K562 (cell line): ENCODE measurements around the gene LYST.
"Not testable (repeated sequence)": the region's sequence is repeated elsewhere in the genome, so short reads cannot be mapped to it uniquely, and the experiment has no call there.

Experiments
- CTCF ChIP-seq, 3 experiments: IDR thresholded peaks in 2 of 3; conservative IDR thresholded peaks in 1 of 3; 2 replicates each; pipeline ENCODE4 v1.5.1; 2011 to 2012; ENCODE audit warnings: low read length in 3 of 3, mild to moderate bottlenecking in 3 of 3, control low read depth in 2 of 3, improper control_type of control experiment in 1 of 3, inconsistent platforms in 1 of 3, low read depth in 1 of 3, mixed read lengths in 1 of 3, moderate library complexity in 1 of 3; ENCODE audit not compliant: insufficient read depth in 2 of 3
- EZH2 ChIP-seq: IDR thresholded peaks from 2 replicates; pipeline ENCODE4 v1.6.1; 2012; ENCODE audit warnings: low read depth, mild to moderate bottlenecking, inconsistent platforms, low read length, borderline replicate concordance
- JUN ChIP-seq, 2 experiments: sonication (generic) in 1 of 2; formaldehyde crosslinking in 1 of 2; IDR thresholded peaks; 2 replicates each; pipeline versions ENCODE4 v1.6.1 to v1.8.0; 2012 to 2022; ENCODE audit warnings: borderline replicate concordance in 2 of 2, mild to moderate bottlenecking in 2 of 2, improper control_type of control experiment in 1 of 2, low read depth in 1 of 2, low read length in 1 of 2, missing genetic modification reagents in 1 of 2
- JUND ChIP-seq, 2 experiments: IDR thresholded peaks; 2 replicates in 1 of 2; 3 replicates in 1 of 2; pipeline ENCODE4 v1.6.1; 2011; ENCODE audit warnings: borderline replicate concordance in 2 of 2, low read depth in 2 of 2, low read length in 2 of 2, improper control_type of control experiment in 1 of 2, missing biosample characterization in 1 of 2, missing genetic modification characterization in 1 of 2, missing genetic modification reagents in 1 of 2
- MXI1 ChIP-seq: IDR thresholded peaks from 2 replicates; pipeline ENCODE4 v1.6.1; 2011; ENCODE audit warnings: low read depth, mild to moderate bottlenecking, improper control_type of control experiment, low read length
- MYC ChIP-seq, 2 experiments: fragments of 250-450 bp in 1 of 2; sonication (Bioruptor Pico) in 1 of 2; IDR thresholded peaks; 2 replicates each; pipeline versions ENCODE4 v1.5.1 to v1.6.1; 2012 to 2021; ENCODE audit warnings: low read depth in 2 of 2, borderline replicate concordance in 1 of 2, improper control_type of control experiment in 1 of 2, low read length in 1 of 2, mild to moderate bottlenecking in 1 of 2, moderate library complexity in 1 of 2
- POLR2A ChIP-seq: fragments of 450-650 bp; conservative IDR thresholded peaks from 2 replicates; pipeline ENCODE4 v1.6.1; 2016
- SNAPC5 ChIP-seq: fragments of 250-450 bp; sonication (Bioruptor Pico); IDR thresholded peaks from 2 replicates; pipeline ENCODE4 v1.8.0; 2021; ENCODE audit warnings: moderate library complexity, mild to moderate bottlenecking, inconsistent platforms
- STAG1 ChIP-seq: sonication (generic); formaldehyde crosslinking; IDR thresholded peaks from 2 replicates; pipeline ENCODE4 v1.5.0; 2020; ENCODE audit warnings: missing genetic modification reagents, borderline replicate concordance
- TAF1 ChIP-seq: IDR thresholded peaks from 2 replicates; pipeline ENCODE4 v1.6.1; 2011; ENCODE audit warnings: mild to moderate bottlenecking, low read length, moderate library complexity; ENCODE audit not compliant: insufficient read depth, control insufficient read depth, severe bottlenecking; ENCODE audit errors: extremely low read depth
- ZNF263 ChIP-seq: sonication (generic); formaldehyde crosslinking; IDR thresholded peaks from 2 replicates; pipeline ENCODE4 v1.8.0; 2022; ENCODE audit warnings: mild to moderate bottlenecking, missing genetic modification reagents, borderline replicate concordance
- ZNF696 ChIP-seq: fragments of 250-450 bp; sonication (Bioruptor Pico); conservative IDR thresholded peaks from 2 replicates; pipeline ENCODE4 v1.4.0; 2020; ENCODE audit warnings: mild to moderate bottlenecking, moderate library complexity
- TF ChIP-seq, protein P1 (sequence below), 2 experiments: IDR thresholded peaks; 2 replicates each; pipeline ENCODE4 v1.6.1; 2012; ENCODE audit warnings: improper control_type of control experiment in 2 of 2, low read depth in 2 of 2, low read length in 2 of 2, borderline replicate concordance in 1 of 2

GRCh38 chr1:235754186-235754585, 112.5 kb downstream of the LYST start:
- TF ChIP-seq EZH2; POLR2A; MYC (IDR thresholded peaks at IDR 0.05; ENCODE audit: low read depth, low read length); MYC (CRISPR knock-in tag; IDR thresholded peaks at IDR 0.05; ENCODE audit: borderline replicate concordance, low read depth); ZNF263 (CRISPR knock-in tag); MXI1; STAG1 (CRISPR knock-in tag); CTCF (IDR thresholded peaks at IDR 0.05 in 2 of 3, conservative IDR thresholded peaks at IDR 0.05 in 1 of 3; ENCODE audit: insufficient read depth in 2 of 3, low read depth in 1 of 3, low read length in 3 of 3); ZNF696 (CRISPR knock-in tag); JUN (IDR thresholded peaks at IDR 0.05; ENCODE audit: borderline replicate concordance, low read depth, low read length); JUN (CRISPR knock-in tag; IDR thresholded peaks at IDR 0.05; ENCODE audit: borderline replicate concordance); JUND (IDR thresholded peaks at IDR 0.05; ENCODE audit: borderline replicate concordance, low read depth, low read length); JUND (tag; IDR thresholded peaks at IDR 0.05; ENCODE audit: borderline replicate concordance, low read depth, low read length); SNAPC5 (CRISPR knock-in tag); TAF1: not testable (repeated sequence)
- TF ChIP-seq, protein P1, sequence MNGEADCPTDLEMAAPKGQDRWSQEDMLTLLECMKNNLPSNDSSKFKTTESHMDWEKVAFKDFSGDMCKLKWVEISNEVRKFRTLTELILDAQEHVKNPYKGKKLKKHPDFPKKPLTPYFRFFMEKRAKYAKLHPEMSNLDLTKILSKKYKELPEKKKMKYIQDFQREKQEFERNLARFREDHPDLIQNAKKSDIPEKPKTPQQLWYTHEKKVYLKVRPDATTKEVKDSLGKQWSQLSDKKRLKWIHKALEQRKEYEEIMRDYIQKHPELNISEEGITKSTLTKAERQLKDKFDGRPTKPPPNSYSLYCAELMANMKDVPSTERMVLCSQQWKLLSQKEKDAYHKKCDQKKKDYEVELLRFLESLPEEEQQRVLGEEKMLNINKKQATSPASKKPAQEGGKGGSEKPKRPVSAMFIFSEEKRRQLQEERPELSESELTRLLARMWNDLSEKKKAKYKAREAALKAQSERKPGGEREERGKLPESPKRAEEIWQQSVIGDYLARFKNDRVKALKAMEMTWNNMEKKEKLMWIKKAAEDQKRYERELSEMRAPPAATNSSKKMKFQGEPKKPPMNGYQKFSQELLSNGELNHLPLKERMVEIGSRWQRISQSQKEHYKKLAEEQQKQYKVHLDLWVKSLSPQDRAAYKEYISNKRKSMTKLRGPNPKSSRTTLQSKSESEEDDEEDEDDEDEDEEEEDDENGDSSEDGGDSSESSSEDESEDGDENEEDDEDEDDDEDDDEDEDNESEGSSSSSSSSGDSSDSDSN (IDR thresholded peaks at IDR 0.05; ENCODE audit: borderline replicate concordance in 1 of 2, low read depth in 2 of 2, low read length in 2 of 2) = not testable (repeated sequence)
